GM21367 (cell line): ENCODE results near the gene C14orf132.
"Not testable (repeated sequence)": the region's sequence is repeated elsewhere in the genome, so short reads cannot be mapped to it uniquely, and the experiment has no call there.

Experiments used
- ATAC-seq: cut with Tn5 transposase; IDR thresholded peaks from one replicate; pipeline ENCODE4 v1.9.1; 2021; ENCODE audit not compliant: unreplicated experiment

Gene C14orf132

GRCh38 chr14:96038920-96039632, at the start of gene C14orf132:
TSS of gene C14orf132 (plus strand) at chr14:96039362. CDS start at chr14:96039501, 139 bp downstream.
- no peak for ATAC-seq

DNA sequence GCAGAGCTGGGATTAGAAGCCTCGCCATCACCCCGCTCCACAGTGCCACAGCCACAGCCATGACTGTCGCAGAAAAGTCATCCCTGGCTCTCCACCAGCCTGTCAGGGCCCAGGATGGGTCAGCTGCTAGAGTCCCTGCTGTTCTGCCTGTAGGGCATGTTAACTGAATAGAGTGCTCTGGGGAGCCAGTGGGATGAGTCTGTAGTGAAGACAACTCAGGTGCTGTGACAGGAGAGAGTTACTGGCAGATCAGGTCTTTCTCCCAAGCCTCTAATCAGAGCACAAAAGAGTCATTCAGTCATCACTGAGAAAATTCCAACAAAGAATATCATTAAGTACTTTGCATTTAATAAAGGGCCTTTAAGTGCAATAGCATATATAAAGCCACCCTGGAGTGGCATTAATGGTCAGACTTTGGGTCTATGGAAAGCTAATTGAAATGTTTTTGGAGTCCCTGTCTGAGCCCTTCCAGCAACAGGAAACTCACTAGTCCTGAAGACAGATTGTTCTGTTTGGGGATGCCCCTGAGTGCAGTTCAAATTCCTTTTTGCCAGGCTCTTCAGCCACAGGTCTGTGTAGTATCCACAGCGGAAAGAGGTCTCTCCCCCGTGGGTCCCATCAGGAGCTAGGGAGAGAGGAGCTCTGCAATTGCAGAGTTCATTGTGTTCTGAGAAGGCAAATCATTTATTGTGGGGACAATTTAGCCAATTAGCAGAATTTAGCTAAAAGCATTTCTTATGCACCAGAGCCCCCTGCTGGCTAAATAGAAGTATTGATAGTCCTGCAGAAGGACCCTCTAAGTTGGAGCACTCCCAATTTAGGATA, 45.2 kb upstream of the C14orf132 start:
- no peak for ATAC-seq

- ATAC-seq: no peak
Measured at GRCh38 chr14:95994593-95994928, 44.6 kb upstream of the C14orf132 start.

GRCh38 chr14:95998656-95999055, 40.5 kb upstream of the C14orf132 start:
- no peak for ATAC-seq

- no peak for ATAC-seq
Measured at GRCh38 chr14:96001866-96002497, 37.2 kb upstream of the C14orf132 start.

GRCh38 chr14:96002498-96002884, 36.7 kb upstream of the C14orf132 start:
- ATAC-seq: no peak

- ATAC-seq: no peak
Measured at GRCh38 chr14:96011131-96011530, 28.0 kb upstream of the C14orf132 start.

GRCh38 chr14:96011607-96012006, 27.6 kb upstream of the C14orf132 start:
- no peak for ATAC-seq

- not testable (repeated sequence) for ATAC-seq
Measured at GRCh38 chr14:96012757-96013156, 26.4 kb upstream of the C14orf132 start.

DNA sequence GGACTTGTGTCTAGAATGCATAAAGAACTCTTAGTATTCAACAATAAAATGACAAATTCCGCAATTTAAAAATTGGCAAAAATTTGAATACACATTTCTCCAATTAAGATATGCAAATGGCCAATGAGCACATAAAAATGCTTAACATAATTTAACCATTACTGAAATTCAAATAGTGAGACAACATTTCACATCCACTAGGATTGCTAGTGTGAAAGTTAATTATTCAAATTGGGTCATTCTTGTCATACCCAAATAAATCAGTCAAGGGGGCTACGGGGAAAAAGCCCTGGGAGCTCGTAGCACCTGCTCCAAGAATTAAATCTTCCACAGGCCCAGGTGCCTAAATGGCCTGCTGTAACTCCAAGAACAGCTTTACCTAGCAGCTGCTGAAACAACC, 25.0 kb upstream of the C14orf132 start:
- ATAC-seq: no peak

- ATAC-seq: no peak
Measured at GRCh38 chr14:96016501-96017160, 22.5 kb upstream of the C14orf132 start.

- ATAC-seq: no peak
Measured at GRCh38 chr14:96017882-96018281, 21.3 kb upstream of the C14orf132 start.

DNA sequence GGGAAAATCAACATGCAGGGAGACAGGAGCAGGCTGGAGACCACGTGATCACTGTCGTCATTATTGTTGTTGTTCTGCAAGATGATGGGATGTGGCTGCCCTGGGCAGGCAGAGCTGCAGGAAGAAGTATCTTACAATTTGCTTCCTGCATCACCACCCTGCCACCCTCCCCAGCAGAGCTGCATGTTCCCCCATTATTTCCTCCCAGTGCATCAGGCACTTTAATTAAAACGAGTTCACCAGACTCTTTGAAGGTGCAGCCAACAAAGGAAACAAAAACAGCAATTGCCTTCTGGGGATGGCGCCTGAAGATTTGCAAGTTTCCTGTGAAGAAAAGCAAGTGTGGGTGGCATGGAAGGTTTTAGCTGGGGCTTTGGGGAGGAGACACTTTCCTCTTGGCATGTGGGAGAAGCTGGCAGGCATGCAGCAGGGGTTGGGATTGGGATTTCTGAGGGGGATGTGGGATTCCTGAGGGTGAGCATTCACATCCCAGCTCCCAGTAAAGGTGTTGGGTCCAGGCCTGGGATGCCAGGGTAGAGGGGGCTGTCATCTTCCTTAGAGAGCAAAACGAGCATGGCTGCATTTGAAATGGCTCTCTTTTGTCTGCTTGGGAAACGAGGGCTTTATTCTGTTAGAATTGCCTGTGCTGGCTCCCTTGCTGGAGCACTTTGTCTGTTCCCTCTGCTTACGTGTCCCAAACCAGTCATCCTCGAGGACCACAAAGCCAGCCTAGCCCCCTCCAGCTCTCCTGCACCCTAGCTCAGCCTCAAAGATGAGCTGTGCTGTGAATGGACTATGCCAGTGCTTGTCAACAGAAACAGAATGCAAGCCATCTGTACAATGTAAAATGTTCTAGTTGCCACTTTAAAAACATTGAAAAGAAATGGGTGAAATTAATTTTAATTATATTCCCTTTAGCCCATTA, 11.5 kb upstream of the C14orf132 start:
- ATAC-seq: no peak

DNA sequence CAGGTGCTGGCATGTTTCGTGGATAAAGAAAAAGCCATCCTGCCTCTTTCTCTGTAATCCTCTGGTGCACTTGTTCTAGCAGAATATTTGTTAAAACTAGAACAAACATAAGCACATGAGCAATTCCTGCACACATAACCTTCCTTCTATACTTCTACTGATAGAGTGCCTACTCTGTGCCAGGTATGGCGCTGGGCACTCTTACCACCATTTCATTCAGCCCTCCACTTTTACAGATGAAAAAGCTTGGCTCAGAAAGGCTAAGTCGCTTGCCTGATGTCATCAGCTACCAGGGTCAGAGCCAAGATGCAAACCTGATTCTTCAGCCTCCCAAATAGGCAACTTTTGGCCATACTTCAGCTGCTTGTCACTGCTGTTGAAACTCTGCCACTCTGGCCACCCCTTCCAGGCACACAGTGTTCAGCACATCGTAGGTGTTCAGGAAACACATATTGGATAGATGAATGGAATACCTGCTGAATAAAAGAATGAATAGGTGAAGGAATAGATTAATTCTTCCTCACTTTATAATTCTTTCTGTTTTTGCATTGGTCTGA, 10.0 kb upstream of the C14orf132 start:
- no peak for ATAC-seq

DNA sequence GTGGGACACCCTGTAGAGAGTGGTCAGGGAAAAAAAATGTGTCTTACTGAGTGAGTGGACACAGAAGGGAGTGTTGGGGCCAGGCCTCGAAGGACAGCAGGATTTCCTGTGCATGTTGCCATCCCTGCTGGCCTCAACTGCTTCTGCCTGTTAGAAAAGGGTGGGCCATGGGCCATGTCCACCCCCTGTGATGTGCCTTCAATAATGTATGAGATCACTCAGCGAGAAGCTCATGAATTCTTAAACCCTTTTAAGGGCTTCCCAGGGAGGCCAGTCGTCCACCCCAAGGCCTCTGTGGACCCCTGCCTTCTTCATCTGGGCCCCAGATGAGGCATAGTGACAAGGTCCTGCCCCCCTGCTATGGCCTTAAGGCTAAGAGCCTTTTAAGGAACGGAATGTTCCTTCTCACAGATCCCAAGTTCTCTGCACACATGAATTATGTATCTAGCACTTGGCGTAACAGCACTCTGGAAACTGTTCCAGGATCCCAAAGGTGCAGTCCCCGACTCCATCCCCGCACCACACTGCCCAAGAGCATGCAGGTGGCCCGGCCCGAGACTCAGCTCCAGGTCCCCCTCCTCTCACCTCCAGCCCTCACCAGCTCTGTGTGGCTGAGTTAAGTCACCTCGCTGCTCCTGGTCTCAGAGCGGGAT, 8.9 kb upstream of the C14orf132 start:
- no peak for ATAC-seq

DNA sequence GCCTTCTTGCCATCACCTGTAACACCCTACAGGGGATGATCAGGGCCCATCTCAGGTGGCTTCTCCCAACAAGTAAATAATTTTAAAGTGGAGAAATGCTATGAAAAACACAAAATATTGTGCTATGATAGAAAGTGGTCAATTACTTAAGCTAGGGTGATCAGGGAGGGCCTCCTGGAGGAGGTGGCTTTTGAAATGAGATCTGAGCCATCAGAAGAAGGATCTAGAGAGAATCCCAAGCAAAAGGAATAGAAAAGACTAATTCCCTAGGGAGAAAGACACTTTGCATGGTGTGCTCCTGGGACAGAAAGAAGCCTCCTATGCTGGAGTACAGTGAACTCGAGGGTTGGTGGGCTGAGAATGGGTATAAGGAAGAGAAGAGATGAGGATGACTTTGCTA, 7.5 kb upstream of the C14orf132 start:
- no peak for ATAC-seq

DNA sequence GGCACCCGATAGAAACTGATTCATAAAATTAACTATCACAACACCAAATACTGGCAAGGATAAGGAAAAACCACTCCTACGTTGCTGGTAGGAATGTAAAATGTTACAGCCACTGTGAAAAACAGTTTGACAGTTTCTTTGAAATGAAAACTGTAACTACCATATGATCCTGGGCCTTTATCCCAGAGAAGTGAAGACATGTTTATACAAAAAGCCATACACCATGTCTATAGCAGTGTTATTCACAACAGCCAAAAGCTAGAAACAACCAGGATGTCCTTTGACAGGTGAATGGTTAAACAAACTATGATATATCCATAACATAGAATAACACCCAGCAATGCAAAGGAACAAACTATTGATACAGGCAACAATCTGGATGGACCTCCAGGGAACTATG, 3.7 kb upstream of the C14orf132 start:
- no peak for ATAC-seq

GRCh38 chr14:96037891-96038557, 1.1 kb upstream of the C14orf132 start:
- no peak for ATAC-seq

GRCh38 chr14:96038558-96038919, 623 bp upstream of the C14orf132 start:
- no peak for ATAC-seq
